GM23338 (cell line): Measurements from ENCODE around the gene COL18A1. TPM values are rescaled to one million over a fixed set of nuclear protein-coding genes. Genes with fewer than 3 reads are reported as not detected.

Experiments
- ATAC-seq: fragments of 200-7000 bp; cut with Tn5 transposase; 3 replicates; pipeline ENCODE4 v1.9.1; 2020
- DNase-seq: peaks from one replicate; pipeline ENCODE4 v3.0.0-alpha.2; 2015; ENCODE audit warnings: low spot score
- H2AFZ ChIP-seq: fragments of 200-600 bp; sonication (generic); 2 replicates; pipeline ENCODE4 v1.8.0; 2016; ENCODE audit warnings: antibody characterized with exemption, mild to moderate bottlenecking, moderate library complexity
- H3F3A ChIP-seq: fragments of 200-600 bp; sonication (generic); replicated peaks from 2 replicates; pipeline ENCODE4 v1.8.0; 2017; ENCODE audit warnings: antibody characterized with exemption, mixed run types, low read depth
- H3K27ac ChIP-seq: fragments of 200-600 bp; sonication (generic); 2 replicates; pipeline ENCODE4 v1.6.1; 2016; ENCODE audit warnings: low read depth
- H3K27me3 ChIP-seq: fragments of 200-600 bp; sonication (generic); 2 replicates; pipeline ENCODE4 v1.8.0; 2016; ENCODE audit warnings: mild to moderate bottlenecking, mixed run types, moderate library complexity; ENCODE audit not compliant: insufficient read depth
- H3K36me3 ChIP-seq: fragments of 200-600 bp; sonication (generic); 2 replicates; pipeline ENCODE4 v1.8.0; 2016; ENCODE audit warnings: mild to moderate bottlenecking; ENCODE audit not compliant: insufficient read depth
- H3K4me1 ChIP-seq: fragments of 200-600 bp; sonication (generic); 2 replicates; pipeline ENCODE4 v1.8.0; 2016; ENCODE audit warnings: mild to moderate bottlenecking, moderate library complexity; ENCODE audit not compliant: insufficient read depth
- H3K4me2 ChIP-seq: fragments of 200-600 bp; sonication (generic); 2 replicates; pipeline ENCODE4 v1.7.1; 2017; ENCODE audit warnings: mixed run types
- H3K4me3 ChIP-seq: fragments of 200-600 bp; sonication (generic); 2 replicates; pipeline ENCODE4 v1.6.1; 2016; ENCODE audit warnings: mixed run types
- H3K79me2 ChIP-seq: fragments of 200-600 bp; sonication (generic); replicated peaks from 2 replicates; pipeline ENCODE4 v1.8.0; 2017; ENCODE audit warnings: mild to moderate bottlenecking; ENCODE audit not compliant: insufficient read depth
- H3K9me2 ChIP-seq: fragments of 200-600 bp; sonication (generic); 2 replicates; pipeline ENCODE4 v1.8.0; 2017; ENCODE audit not compliant: insufficient read depth
- H4K20me1 ChIP-seq: fragments of 200-600 bp; sonication (generic); replicated peaks from 2 replicates; pipeline ENCODE4 v1.8.0; 2017; ENCODE audit warnings: mild to moderate bottlenecking; ENCODE audit not compliant: insufficient read depth
- H3K27ac Mint-ChIP-seq: 2 replicates; pipeline ENCODE4 v1.8.0; 2020; ENCODE audit warnings: inconsistent platforms, mild to moderate bottlenecking, moderate library complexity, mixed read lengths
- H3K27me3 Mint-ChIP-seq: 3 replicates; pipeline ENCODE4 v1.8.0; 2022; ENCODE audit warnings: low read depth, mild to moderate bottlenecking, moderate library complexity, mixed read lengths, inconsistent platforms; ENCODE audit not compliant: insufficient read depth, poor library complexity
- H3K36me3 Mint-ChIP-seq: 3 replicates; pipeline ENCODE4 v1.8.0; 2021; ENCODE audit warnings: low read depth, mild to moderate bottlenecking, inconsistent platforms, moderate library complexity, mixed read lengths
- H3K4me1 Mint-ChIP-seq: 3 replicates; pipeline ENCODE4 v1.8.0; 2020; ENCODE audit warnings: mild to moderate bottlenecking, inconsistent platforms, mixed read lengths
- H3K4me3 Mint-ChIP-seq: 3 replicates; pipeline ENCODE4 v1.8.0; 2021; ENCODE audit warnings: moderate library complexity, mild to moderate bottlenecking, inconsistent platforms, mixed read lengths
- H3K9me3 Mint-ChIP-seq: 3 replicates; pipeline ENCODE4 v1.8.0; 2020; ENCODE audit warnings: moderate library complexity, mild to moderate bottlenecking, inconsistent platforms, mixed read lengths
- CREB1 ChIP-seq: fragments of 250-450 bp; sonication (Bioruptor Pico); IDR thresholded peaks from 2 replicates; pipeline ENCODE4 v1.5.0; 2020; ENCODE audit warnings: low read depth, mild to moderate bottlenecking, moderate library complexity
- EZH2 ChIP-seq: fragments of 200-600 bp; sonication (generic); IDR thresholded peaks from one replicate; pipeline ENCODE4 v1.8.0; 2017; ENCODE audit warnings: antibody characterized with exemption, mild to moderate bottlenecking, low read depth; ENCODE audit not compliant: unreplicated experiment
- EZH2phosphoT487 ChIP-seq: fragments of 200-600 bp; sonication (generic); IDR thresholded peaks from one replicate; pipeline ENCODE4 v1.8.1; 2018; ENCODE audit warnings: antibody characterized with exemption; ENCODE audit not compliant: unreplicated experiment
- JUNB ChIP-seq: IDR thresholded peaks from one replicate; pipeline ENCODE4 v1.6.1; 2016; ENCODE audit warnings: antibody characterized with exemption; ENCODE audit not compliant: unreplicated experiment
- NANOG ChIP-seq: IDR thresholded peaks from 2 replicates; pipeline ENCODE4 v1.6.1; 2016; ENCODE audit warnings: antibody characterized with exemption, borderline replicate concordance
- POLR2AphosphoS5 ChIP-seq: IDR thresholded peaks from 2 replicates; pipeline ENCODE4 v1.6.1; 2016; ENCODE audit warnings: antibody characterized with exemption, low read depth
- STAT1 ChIP-seq: IDR thresholded peaks from one replicate; pipeline ENCODE4 v1.6.1; 2016; ENCODE audit warnings: antibody characterized with exemption; ENCODE audit not compliant: unreplicated experiment
- ZNF114 ChIP-seq: fragments of 250-450 bp; sonication (Bioruptor Pico); IDR thresholded peaks from 2 replicates; pipeline ENCODE4 v1.5.0; 2020; ENCODE audit warnings: mild to moderate bottlenecking, moderate library complexity
- ZNF331 ChIP-seq: fragments of 250-450 bp; sonication (Bioruptor Pico); IDR thresholded peaks from 2 replicates; pipeline ENCODE4 v1.5.0; 2020; ENCODE audit warnings: low read depth, mild to moderate bottlenecking, moderate library complexity
- polyA plus RNA-seq: library from polyadenylated mRNA; unstranded; fragments of >200 nt; fragmentation: Nextera tagmentation; extraction: Ambion mirVana; gene quantifications from 2 replicates; pipeline ENCODE4 v1.2.1, GENCODE V29; 2016
- total RNA-seq: library from RNA; depleted of rRNA; stranded (reverse); fragments of >200 nt; shearing (Covaris generic); gene quantifications from 2 replicates; pipeline ENCODE4 v1.2.3, GENCODE V29; 2014
- TF ChIP-seq, protein P1 (sequence below), 2 experiments: fragments of 200-600 bp in 1 of 2; sonication (generic) in 1 of 2; conservative IDR thresholded peaks; 2 replicates each; pipeline versions ENCODE4 v1.5.1 to v1.6.1; 2016 to 2017; ENCODE audit warnings: antibody characterized with exemption in 2 of 2, low read depth in 2 of 2, mild to moderate bottlenecking in 2 of 2, moderate library complexity in 1 of 2
- TF ChIP-seq, protein P2 (sequence below): fragments of 250-450 bp; sonication (Bioruptor Pico); IDR thresholded peaks from 2 replicates; pipeline ENCODE4 v1.5.0; 2020; ENCODE audit warnings: mild to moderate bottlenecking, moderate library complexity
- TF ChIP-seq, protein P3 (sequence below): IDR thresholded peaks from 2 replicates; pipeline ENCODE4 v1.6.1; 2016; ENCODE audit warnings: antibody characterized with exemption
- TF ChIP-seq, protein P4 (sequence below): IDR thresholded peaks from one replicate; pipeline ENCODE4 v1.6.1; 2018; ENCODE audit warnings: antibody characterized with exemption; ENCODE audit not compliant: unreplicated experiment

COL18A1 gene
- total and polyA plus RNA-seq, 2 experiments from 2014 or later = 38.4 to 430 TPM

DNA sequence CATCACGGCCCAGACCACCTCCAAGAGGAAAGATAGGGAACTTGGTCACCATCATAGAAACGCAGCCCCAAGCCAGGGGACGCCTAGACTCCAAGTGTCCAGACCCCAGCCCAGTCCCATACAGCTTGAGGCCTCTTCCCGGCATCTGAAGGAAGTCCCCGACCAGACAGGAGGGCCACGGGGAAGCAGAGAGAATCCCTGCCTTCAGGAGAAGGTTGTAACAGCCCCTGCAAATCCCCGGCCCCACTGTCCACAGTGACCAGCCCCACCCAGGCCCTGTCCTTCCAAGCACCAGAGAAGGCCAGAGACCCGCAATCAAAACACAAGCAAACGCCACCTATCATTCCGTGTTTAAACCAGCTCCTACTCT, 135.6 kb downstream of the COL18A1 start:
- Mint-ChIP-seq H3K36me3 (peaks cover 6% of the 10 kb centered on the region; the same call in 2 of the 3 replicates), H3K27me3 (peaks cover 11% of the 10 kb centered on the region), H3K27ac (no peak overlapping the region), H3K9me3 (no peaks in the 10 kb centered on the region; the same call in 1 of the 3 replicates), H3K4me3 (peak overlapping the region; percentile 75), H3K4me1 (peaks cover 7% of the 10 kb centered on the region)
- Histone ChIP-seq H3K4me1 (no peaks in the 10 kb centered on the region; the same call in 1 of the 2 replicates), H2AFZ (no peak overlapping the region), H3K4me2 (no peak overlapping the region), H3K4me3 (peak overlapping the region; percentile 64; the same call in 1 of the 2 replicates), H3K9me2 (no peaks in the 10 kb centered on the region), H3F3A (no peaks in the 10 kb centered on the region), H3K36me3 (no peaks in the 10 kb centered on the region), H3K27ac (no peak overlapping the region), H3K27me3 (no peaks in the 10 kb centered on the region), H4K20me1 (peaks cover 8% of the 10 kb centered on the region; the same call in 1 of the 2 replicates), H3K79me2 (peaks cover 33% of the 10 kb centered on the region)
- no peak for ATAC-seq
- DNase-seq = no peak
- TF ChIP-seq JUNB = no peak
- TF ChIP-seq, protein P1, sequence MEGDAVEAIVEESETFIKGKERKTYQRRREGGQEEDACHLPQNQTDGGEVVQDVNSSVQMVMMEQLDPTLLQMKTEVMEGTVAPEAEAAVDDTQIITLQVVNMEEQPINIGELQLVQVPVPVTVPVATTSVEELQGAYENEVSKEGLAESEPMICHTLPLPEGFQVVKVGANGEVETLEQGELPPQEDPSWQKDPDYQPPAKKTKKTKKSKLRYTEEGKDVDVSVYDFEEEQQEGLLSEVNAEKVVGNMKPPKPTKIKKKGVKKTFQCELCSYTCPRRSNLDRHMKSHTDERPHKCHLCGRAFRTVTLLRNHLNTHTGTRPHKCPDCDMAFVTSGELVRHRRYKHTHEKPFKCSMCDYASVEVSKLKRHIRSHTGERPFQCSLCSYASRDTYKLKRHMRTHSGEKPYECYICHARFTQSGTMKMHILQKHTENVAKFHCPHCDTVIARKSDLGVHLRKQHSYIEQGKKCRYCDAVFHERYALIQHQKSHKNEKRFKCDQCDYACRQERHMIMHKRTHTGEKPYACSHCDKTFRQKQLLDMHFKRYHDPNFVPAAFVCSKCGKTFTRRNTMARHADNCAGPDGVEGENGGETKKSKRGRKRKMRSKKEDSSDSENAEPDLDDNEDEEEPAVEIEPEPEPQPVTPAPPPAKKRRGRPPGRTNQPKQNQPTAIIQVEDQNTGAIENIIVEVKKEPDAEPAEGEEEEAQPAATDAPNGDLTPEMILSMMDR (conservative IDR thresholded peaks at IDR 0.05; ENCODE audit: low read depth in 2 of 2) = no peak
- no peak for TF ChIP-seq EZH2phosphoT487
- TF ChIP-seq ZNF114 (CRISPR knock-in tag) = no peak
- TF ChIP-seq, protein P2, sequence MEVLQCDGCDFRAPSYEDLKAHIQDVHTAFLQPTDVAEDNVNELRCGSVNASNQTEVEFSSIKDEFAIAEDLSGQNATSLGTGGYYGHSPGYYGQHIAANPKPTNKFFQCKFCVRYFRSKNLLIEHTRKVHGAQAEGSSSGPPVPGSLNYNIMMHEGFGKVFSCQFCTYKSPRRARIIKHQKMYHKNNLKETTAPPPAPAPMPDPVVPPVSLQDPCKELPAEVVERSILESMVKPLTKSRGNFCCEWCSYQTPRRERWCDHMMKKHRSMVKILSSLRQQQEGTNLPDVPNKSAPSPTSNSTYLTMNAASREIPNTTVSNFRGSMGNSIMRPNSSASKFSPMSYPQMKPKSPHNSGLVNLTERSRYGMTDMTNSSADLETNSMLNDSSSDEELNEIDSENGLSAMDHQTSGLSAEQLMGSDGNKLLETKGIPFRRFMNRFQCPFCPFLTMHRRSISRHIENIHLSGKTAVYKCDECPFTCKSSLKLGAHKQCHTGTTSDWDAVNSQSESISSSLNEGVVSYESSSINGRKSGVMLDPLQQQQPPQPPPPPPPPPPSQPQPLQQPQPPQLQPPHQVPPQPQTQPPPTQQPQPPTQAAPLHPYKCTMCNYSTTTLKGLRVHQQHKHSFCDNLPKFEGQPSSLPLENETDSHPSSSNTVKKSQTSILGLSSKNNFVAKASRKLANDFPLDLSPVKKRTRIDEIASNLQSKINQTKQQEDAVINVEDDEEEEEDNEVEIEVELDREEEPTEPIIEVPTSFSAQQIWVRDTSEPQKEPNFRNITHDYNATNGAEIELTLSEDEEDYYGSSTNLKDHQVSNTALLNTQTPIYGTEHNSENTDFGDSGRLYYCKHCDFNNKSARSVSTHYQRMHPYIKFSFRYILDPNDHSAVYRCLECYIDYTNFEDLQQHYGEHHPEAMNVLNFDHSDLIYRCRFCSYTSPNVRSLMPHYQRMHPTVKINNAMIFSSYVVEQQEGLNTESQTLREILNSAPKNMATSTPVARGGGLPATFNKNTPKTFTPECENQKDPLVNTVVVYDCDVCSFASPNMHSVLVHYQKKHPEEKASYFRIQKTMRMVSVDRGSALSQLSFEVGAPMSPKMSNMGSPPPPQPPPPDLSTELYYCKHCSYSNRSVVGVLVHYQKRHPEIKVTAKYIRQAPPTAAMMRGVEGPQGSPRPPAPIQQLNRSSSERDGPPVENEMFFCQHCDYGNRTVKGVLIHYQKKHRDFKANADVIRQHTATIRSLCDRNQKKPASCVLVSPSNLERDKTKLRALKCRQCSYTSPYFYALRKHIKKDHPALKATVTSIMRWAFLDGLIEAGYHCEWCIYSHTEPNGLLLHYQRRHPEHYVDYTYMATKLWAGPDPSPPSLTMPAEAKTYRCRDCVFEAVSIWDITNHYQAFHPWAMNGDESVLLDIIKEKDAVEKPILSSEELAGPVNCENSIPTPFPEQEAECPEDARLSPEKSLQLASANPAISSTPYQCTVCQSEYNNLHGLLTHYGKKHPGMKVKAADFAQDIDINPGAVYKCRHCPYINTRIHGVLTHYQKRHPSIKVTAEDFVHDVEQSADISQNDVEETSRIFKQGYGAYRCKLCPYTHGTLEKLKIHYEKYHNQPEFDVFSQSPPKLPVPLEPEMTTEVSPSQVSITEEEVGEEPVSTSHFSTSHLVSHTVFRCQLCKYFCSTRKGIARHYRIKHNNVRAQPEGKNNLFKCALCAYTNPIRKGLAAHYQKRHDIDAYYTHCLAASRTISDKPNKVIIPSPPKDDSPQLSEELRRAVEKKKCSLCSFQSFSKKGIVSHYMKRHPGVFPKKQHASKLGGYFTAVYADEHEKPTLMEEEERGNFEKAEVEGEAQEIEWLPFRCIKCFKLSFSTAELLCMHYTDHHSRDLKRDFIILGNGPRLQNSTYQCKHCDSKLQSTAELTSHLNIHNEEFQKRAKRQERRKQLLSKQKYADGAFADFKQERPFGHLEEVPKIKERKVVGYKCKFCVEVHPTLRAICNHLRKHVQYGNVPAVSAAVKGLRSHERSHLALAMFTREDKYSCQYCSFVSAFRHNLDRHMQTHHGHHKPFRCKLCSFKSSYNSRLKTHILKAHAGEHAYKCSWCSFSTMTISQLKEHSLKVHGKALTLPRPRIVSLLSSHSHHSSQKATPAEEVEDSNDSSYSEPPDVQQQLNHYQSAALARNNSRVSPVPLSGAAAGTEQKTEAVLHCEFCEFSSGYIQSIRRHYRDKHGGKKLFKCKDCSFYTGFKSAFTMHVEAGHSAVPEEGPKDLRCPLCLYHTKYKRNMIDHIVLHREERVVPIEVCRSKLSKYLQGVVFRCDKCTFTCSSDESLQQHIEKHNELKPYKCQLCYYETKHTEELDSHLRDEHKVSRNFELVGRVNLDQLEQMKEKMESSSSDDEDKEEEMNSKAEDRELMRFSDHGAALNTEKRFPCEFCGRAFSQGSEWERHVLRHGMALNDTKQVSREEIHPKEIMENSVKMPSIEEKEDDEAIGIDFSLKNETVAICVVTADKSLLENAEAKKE (CRISPR knock-in tag) = no peak
- TF ChIP-seq, protein P3, sequence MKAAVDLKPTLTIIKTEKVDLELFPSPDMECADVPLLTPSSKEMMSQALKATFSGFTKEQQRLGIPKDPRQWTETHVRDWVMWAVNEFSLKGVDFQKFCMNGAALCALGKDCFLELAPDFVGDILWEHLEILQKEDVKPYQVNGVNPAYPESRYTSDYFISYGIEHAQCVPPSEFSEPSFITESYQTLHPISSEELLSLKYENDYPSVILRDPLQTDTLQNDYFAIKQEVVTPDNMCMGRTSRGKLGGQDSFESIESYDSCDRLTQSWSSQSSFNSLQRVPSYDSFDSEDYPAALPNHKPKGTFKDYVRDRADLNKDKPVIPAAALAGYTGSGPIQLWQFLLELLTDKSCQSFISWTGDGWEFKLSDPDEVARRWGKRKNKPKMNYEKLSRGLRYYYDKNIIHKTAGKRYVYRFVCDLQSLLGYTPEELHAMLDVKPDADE = no peak
- no peak for TF ChIP-seq ZNF331
- no peak for TF ChIP-seq CREB1 (CRISPR knock-in tag)
- no peak for TF ChIP-seq NANOG
- no peak for TF ChIP-seq POLR2AphosphoS5
- TF ChIP-seq EZH2 = no peak
- no peak for TF ChIP-seq STAT1
- TF ChIP-seq, protein P4, sequence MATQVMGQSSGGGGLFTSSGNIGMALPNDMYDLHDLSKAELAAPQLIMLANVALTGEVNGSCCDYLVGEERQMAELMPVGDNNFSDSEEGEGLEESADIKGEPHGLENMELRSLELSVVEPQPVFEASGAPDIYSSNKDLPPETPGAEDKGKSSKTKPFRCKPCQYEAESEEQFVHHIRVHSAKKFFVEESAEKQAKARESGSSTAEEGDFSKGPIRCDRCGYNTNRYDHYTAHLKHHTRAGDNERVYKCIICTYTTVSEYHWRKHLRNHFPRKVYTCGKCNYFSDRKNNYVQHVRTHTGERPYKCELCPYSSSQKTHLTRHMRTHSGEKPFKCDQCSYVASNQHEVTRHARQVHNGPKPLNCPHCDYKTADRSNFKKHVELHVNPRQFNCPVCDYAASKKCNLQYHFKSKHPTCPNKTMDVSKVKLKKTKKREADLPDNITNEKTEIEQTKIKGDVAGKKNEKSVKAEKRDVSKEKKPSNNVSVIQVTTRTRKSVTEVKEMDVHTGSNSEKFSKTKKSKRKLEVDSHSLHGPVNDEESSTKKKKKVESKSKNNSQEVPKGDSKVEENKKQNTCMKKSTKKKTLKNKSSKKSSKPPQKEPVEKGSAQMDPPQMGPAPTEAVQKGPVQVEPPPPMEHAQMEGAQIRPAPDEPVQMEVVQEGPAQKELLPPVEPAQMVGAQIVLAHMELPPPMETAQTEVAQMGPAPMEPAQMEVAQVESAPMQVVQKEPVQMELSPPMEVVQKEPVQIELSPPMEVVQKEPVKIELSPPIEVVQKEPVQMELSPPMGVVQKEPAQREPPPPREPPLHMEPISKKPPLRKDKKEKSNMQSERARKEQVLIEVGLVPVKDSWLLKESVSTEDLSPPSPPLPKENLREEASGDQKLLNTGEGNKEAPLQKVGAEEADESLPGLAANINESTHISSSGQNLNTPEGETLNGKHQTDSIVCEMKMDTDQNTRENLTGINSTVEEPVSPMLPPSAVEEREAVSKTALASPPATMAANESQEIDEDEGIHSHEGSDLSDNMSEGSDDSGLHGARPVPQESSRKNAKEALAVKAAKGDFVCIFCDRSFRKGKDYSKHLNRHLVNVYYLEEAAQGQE = no peak
